Measurements from ENCODE around the gene CYP26A1.

Gene CYP26A1

GRCh38 chr10:93121311-93121710 lies 47.6 kb downstream of the CYP26A1 start:
- H3K27ac ChIP-seq, result no peak overlapping the region
- no peak for TF ChIP-seq CTCF (conservative IDR thresholded peaks at IDR 0.05)

GRCh38 chr10:93123766-93124165 lies 50.1 kb downstream of the CYP26A1 start:
- no peak for TF ChIP-seq CTCF (conservative IDR thresholded peaks at IDR 0.05)
- H3K27ac ChIP-seq, result no peak overlapping the region

- no peak for TF ChIP-seq CTCF (conservative IDR thresholded peaks at IDR 0.05)
- H3K27ac ChIP-seq, result no peak overlapping the region
These were observed 51.1 kb downstream of the CYP26A1 start for GRCh38 chr10:93124580-93125318.

- H3K27ac ChIP-seq, result no peak overlapping the region
- TF ChIP-seq CTCF (conservative IDR thresholded peaks at IDR 0.05), result no peak
These were observed 52.3 kb downstream of the CYP26A1 start for GRCh38 chr10:93125966-93126365.

DNA sequence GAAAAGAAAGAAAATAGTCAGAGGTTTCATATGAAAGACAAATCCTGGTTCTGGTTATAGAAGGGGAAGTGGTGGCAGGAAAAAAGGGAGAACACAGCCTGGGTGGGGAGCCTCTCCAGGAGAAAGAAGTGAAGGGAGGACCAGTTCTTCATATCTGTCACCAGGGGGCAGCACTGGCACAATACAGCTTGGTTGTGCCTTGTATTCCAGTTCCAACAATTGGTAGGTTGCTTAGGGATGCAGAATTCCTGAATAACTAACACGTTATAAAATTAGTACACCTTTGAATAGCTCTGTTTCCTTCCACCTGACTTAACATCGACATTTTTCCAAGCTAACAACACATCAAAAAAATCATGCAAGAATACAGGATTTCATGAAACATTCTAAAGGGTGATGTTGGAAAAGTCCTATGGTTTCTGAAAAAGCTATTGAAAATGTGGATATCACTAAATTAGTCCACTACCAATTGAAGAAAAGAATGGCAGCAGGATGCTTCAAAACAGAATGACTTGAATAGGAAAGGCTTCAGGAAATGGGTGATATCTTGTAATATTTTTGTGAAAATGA lies 52.9 kb downstream of the CYP26A1 start:
- TF ChIP-seq CTCF (conservative IDR thresholded peaks at IDR 0.05), result no peak
- no peak overlapping the region for H3K27ac ChIP-seq

All from VCaP (cell line).